Choroid plexus epithelial cell (primary cell): ENCODE data around the gene SMC6.

Experiments
- DNase-seq: peaks from one replicate; pipeline ENCODE4 v3.0.0-alpha.2; 2010; ENCODE audit warnings: low read depth
- H3K4me3 ChIP-seq: 2 replicates; pipeline ENCODE4 v1.5.1; 2011; ENCODE audit warnings: low read depth, mild to moderate bottlenecking, control low read depth, low read length, moderate library complexity
- CTCF ChIP-seq: conservative IDR thresholded peaks from 2 replicates; pipeline ENCODE4 v1.5.1; 2011; ENCODE audit warnings: low read depth, mild to moderate bottlenecking, control low read depth, inconsistent platforms, low read length, moderate library complexity

Gene SMC6

DNA sequence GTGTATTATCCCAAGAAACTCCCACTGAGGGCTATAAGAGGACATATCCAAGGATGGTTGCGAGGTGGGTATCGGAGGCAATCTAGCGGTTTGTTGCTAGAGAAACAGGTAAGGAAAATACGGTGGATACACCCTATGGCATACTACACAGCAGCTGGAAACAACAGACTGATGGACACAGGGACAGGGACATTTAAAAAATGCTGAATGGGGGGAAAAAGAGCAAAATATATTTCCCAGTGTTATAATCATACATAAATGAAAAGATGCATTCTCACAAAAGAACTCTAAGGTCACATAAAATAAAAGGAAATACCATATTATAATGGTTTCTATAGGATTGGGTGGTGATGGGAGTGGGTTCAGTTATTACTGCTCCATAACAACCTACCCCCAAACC lies 95.9 kb downstream of the SMC6 start:
- TF ChIP-seq CTCF = no peak
- no peak for DNase-seq
- no peak overlapping the region for H3K4me3 ChIP-seq

DNA sequence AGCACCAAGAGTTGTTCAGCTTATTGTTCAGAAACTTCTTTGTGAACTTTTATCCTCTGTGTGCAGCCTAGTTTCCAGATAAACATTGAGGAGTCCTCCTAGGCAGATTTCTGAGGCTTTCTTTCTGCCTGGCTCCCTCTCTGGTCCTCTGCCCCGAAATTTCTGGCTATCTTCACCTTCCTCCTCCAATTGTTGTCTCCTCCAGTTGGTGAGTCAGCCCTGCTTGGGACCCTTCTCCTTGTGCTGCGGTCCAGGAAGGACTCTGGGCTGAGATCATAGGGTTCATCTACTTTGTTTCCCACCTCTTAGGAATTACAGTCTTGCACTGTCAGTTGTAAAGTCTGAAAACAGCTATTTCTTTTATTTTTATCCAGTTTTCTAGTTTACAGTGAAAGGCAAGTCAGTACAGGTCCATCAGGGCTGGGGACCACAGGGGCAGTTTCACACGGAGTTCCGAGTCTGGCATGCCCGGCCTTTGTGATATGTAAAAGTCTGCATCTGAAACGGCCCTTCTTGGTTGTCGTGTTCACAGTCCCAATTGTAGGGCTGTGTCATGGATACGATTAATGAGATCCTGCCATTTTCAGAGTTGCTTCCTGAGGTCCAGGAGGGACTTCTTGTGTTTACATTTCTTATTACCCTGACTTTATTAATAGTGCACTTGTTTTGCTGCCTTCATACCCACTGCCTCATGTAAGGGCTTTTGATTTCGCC lies 100.8 kb downstream of the SMC6 start:
- no peak for TF ChIP-seq CTCF
- H3K4me3 ChIP-seq = no peak overlapping the region
- no peak for DNase-seq

- H3K4me3 ChIP-seq = no peak overlapping the region
- no peak for TF ChIP-seq CTCF
- no peak for DNase-seq
Measured at GRCh38 chr2:17649026-17649425, 104.6 kb downstream of the SMC6 start.

- no peak for DNase-seq
- TF ChIP-seq CTCF = no peak
- no peak overlapping the region for H3K4me3 ChIP-seq
Measured at GRCh38 chr2:17648581-17648980, 105.0 kb downstream of the SMC6 start.

DNA sequence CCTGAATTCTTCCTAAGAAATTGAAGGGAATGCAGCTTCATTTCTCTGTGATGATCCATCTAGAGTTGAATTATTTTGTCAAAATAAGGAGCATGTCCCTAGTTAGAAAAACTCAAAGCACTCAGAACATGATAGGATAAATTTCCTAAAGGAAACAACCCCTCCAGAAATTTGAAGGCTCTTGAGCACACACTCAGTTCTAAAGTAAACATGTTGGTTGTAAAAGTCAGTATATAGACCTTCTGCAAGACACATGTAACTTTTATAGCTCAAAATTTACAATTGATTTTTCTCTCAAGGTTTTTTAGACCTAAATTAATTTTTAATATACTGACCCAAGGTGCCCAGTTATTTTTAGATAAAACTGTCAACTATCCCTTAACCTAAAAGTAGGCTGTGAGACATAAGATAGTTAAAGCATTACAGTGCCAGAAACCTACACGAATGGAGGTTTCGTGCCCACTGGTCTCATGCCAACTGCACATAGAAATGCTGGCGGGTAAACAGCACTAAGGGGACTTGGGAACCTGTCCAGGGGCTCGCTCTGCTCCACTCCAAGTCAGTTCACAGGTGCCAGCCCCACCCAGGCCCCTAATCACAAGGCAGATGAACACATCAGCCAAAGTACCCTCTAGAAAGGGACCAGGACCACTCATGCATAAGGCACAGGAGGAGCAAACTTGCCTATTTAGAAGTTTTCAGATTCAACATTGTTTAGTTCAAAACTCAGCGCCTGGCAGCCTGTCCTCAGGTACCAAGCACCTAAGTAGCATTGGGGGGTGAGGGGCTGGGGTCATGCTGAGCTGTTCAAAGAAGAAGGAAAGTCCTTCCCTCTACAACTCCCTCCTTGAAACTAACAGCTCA lies 106.5 kb downstream of the SMC6 start:
- TF ChIP-seq CTCF = no peak
- DNase-seq = no peak
- no peak overlapping the region for H3K4me3 ChIP-seq

- peak; percentile 89 for DNase-seq
- no peak overlapping the region for H3K4me3 ChIP-seq
- peak; percentile 81 for TF ChIP-seq CTCF
Measured at GRCh38 chr2:17646081-17646554, 107.5 kb downstream of the SMC6 start.
